ENCODE measurements around the gene PTTG1IP2.

DNA sequence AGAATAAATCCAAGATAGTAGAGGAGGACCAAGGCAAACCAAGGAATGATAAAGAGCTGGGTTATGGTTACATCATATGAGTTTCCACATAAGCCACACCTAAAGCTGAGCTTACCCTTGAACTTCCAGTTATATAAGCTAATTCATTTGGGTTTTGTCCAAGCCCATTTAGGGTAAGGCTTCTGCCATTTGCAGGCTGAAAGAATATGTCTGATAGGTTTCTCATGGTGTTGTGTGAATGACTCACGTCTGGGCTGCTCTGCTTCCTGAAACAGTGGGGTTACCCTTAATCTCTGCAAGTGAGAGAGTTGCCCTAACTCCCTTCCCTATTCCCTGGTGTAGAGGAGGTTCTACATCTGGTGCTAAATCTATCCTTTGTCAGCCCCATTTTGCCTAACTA, 60.8 kb downstream of the PTTG1IP2 start:
- TF ChIP-seq FOXK2 (conservative IDR thresholded peaks at IDR 0.05 in 1 of 2, IDR thresholded peaks at IDR 0.05 in 1 of 2; ENCODE audit: low read depth in 2 of 2): no peak
- no peak for TF ChIP-seq TBP (optimal IDR thresholded peaks at IDR 0.05; ENCODE audit: low read depth, low read length)
- no peak for TF ChIP-seq PHF8 (IDR thresholded peaks at IDR 0.05; ENCODE audit: borderline replicate concordance, low read length)
- TF ChIP-seq TAF1 (IDR thresholded peaks at IDR 0.05; ENCODE audit: control insufficient read depth, extremely low read depth, insufficient read depth, low read length, severe bottlenecking): no peak
- no peak for TF ChIP-seq TARDBP (IDR thresholded peaks at IDR 0.05)
- TF ChIP-seq ZKSCAN8 (CRISPR knock-in tag; IDR thresholded peaks at IDR 0.05): no peak
- TF ChIP-seq NR2C1 (IDR thresholded peaks at IDR 0.05): no peak
- no peak for TF ChIP-seq NR2C1 (tag; IDR thresholded peaks at IDR 0.05)
- TF ChIP-seq CBFB (CRISPR knock-in tag; IDR thresholded peaks at IDR 0.05): no peak
- TF ChIP-seq, protein P1, sequence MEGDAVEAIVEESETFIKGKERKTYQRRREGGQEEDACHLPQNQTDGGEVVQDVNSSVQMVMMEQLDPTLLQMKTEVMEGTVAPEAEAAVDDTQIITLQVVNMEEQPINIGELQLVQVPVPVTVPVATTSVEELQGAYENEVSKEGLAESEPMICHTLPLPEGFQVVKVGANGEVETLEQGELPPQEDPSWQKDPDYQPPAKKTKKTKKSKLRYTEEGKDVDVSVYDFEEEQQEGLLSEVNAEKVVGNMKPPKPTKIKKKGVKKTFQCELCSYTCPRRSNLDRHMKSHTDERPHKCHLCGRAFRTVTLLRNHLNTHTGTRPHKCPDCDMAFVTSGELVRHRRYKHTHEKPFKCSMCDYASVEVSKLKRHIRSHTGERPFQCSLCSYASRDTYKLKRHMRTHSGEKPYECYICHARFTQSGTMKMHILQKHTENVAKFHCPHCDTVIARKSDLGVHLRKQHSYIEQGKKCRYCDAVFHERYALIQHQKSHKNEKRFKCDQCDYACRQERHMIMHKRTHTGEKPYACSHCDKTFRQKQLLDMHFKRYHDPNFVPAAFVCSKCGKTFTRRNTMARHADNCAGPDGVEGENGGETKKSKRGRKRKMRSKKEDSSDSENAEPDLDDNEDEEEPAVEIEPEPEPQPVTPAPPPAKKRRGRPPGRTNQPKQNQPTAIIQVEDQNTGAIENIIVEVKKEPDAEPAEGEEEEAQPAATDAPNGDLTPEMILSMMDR (IDR thresholded peaks at IDR 0.05 in 2 of 3, conservative IDR thresholded peaks at IDR 0.05 in 1 of 3; ENCODE audit: insufficient read depth in 2 of 3, low read depth in 1 of 3, low read length in 3 of 3): no peak
